IMR-90 (cell line): Measurements from ENCODE around the gene RAPSN. TPM values are rescaled to one million over a fixed set of nuclear protein-coding genes. Genes with fewer than 3 reads are reported as not detected.

Experiments used
- CTCF ChIP-seq: conservative IDR thresholded peaks from 2 replicates; pipeline ENCODE4 v1.5.1; 2012; ENCODE audit warnings: mild to moderate bottlenecking, low read depth, low read length, improper control_type of control experiment
- polyA plus RNA-seq, 3 experiments: library from polyadenylated mRNA; depleted of rRNA; stranded (reverse); fragments of >200 nt; gene quantifications; 2 replicates each; pipeline ENCODE4 v1.2.3, GENCODE V29; 2012; ENCODE audit warnings: low replicate concordance in 1 of 3
- total RNA-seq: library from RNA; depleted of rRNA; stranded (reverse); fragments of >200 nt; gene quantifications from 2 replicates; pipeline ENCODE4 v1.2.3, GENCODE V29; 2012

Gene RAPSN
- total and polyA plus RNA-seq, 2 of the 4 experiments (the other 2 are of a cell fraction) = 0.03 TPM; not detected in 1

- peak; percentile 97 for TF ChIP-seq CTCF
Observed at GRCh38 chr11:47407746-47408590, 41.0 kb downstream of the RAPSN start, which contains the start of gene SLC39A13 (continued).
